CD14-positive monocyte (primary cell): Measurements from ENCODE around the gene NPAS3. TPM values are rescaled to one million over a fixed set of nuclear protein-coding genes. Genes with fewer than 3 reads are reported as not detected.

ENCODE experiments used
- DNase-seq, 3 donors: peaks; one replicate each; pipeline ENCODE4 v3.0.0-alpha.2; 2011 to 2022
- H2AFZ ChIP-seq: 2 replicates; pipeline ENCODE4 v1.6.0; 2012; ENCODE audit warnings: mild to moderate bottlenecking, low read depth, low read length, inconsistent platforms; ENCODE audit not compliant: insufficient read depth, poor library complexity, severe bottlenecking
- H3K27ac ChIP-seq, 2 donors: 1 replicate in 1 of 2; 2 replicates in 1 of 2; pipeline ENCODE4 v1.5.1; 2012 to 2013; ENCODE audit warnings: low read length in 2 of 2, control low read depth in 1 of 2, inconsistent platforms in 1 of 2, low read depth in 1 of 2, mild to moderate bottlenecking in 1 of 2
- H3K27me3 ChIP-seq, 2 donors: one replicate each; pipeline versions ENCODE4 v1.6.0 to v1.6.1; 2011 to 2013; ENCODE audit warnings: low read length in 2 of 2; ENCODE audit not compliant: control insufficient read depth in 2 of 2, insufficient read depth in 2 of 2
- H3K36me3 ChIP-seq, 2 donors: replicated peaks in 1 of 2; 1 replicate in 1 of 2; 2 replicates in 1 of 2; pipeline versions ENCODE4 v1.5.1 to v1.6.1; 2012 to 2013; ENCODE audit warnings: low read length in 2 of 2, control low read depth in 1 of 2, inconsistent platforms in 1 of 2, mild to moderate bottlenecking in 1 of 2; ENCODE audit not compliant: insufficient read depth in 2 of 2, control insufficient read depth in 1 of 2
- H3K4me1 ChIP-seq, 2 donors: 1 replicate in 1 of 2; 2 replicates in 1 of 2; pipeline versions ENCODE4 v1.5.1 to v1.6.1; 2012 to 2013; ENCODE audit warnings: low read length in 2 of 2, control low read depth in 1 of 2, inconsistent platforms in 1 of 2, mild to moderate bottlenecking in 1 of 2, moderate library complexity in 1 of 2; ENCODE audit not compliant: insufficient read depth in 2 of 2, control insufficient read depth in 1 of 2
- H3K4me2 ChIP-seq: replicated peaks from 2 replicates; pipeline ENCODE3; 2012; ENCODE audit warnings: low read length, moderate library complexity, mild to moderate bottlenecking; ENCODE audit not compliant: poor library complexity, severe bottlenecking; ENCODE audit errors: extremely low read depth
- H3K4me3 ChIP-seq, 3 experiments: fragments of 200-600 bp in 1 of 3; sonication (generic) in 1 of 3; replicated peaks in 1 of 3; 1 replicate in 2 of 3; 2 replicates in 1 of 3; pipeline ENCODE4 v1.5.1; 2011 to 2013; ENCODE audit warnings: low read length in 3 of 3, mild to moderate bottlenecking in 3 of 3, control low read depth in 2 of 3, low read depth in 2 of 3, inconsistent platforms in 1 of 3, moderate library complexity in 1 of 3
- H3K79me2 ChIP-seq: 2 replicates; pipeline ENCODE4 v1.6.0; 2012; ENCODE audit warnings: mild to moderate bottlenecking, control low read depth, inconsistent platforms, low read length, moderate library complexity; ENCODE audit not compliant: insufficient read depth
- H3K9ac ChIP-seq: 2 replicates; pipeline ENCODE4 v1.6.0; 2017; ENCODE audit warnings: low read length, mild to moderate bottlenecking; ENCODE audit not compliant: insufficient read depth, poor library complexity, severe bottlenecking
- H3K9me3 ChIP-seq, 2 donors: replicated peaks in 1 of 2; 1 replicate in 1 of 2; 2 replicates in 1 of 2; pipeline versions ENCODE4 v1.5.1 to v1.6.1; 2012 to 2013; ENCODE audit warnings: low read length in 2 of 2, control low read depth in 1 of 2; ENCODE audit not compliant: control insufficient read depth in 1 of 2, insufficient read depth in 1 of 2
- H4K20me1 ChIP-seq: 2 replicates; pipeline ENCODE4 v1.6.0; 2012; ENCODE audit warnings: mild to moderate bottlenecking, low read length, control low read depth, moderate library complexity; ENCODE audit not compliant: insufficient read depth
- H3K27ac Mint-ChIP-seq, 7 donors: one replicate each; pipeline ENCODE4 v1.8.0; 2020; ENCODE audit warnings: mild to moderate bottlenecking in 7 of 7, mixed read lengths in 7 of 7, moderate library complexity in 6 of 7, inconsistent platforms in 2 of 7
- H3K27me3 Mint-ChIP-seq, 3 donors: one replicate each; pipeline ENCODE4 v1.8.0; 2021 to 2022; ENCODE audit warnings: low read depth in 3 of 3, mild to moderate bottlenecking in 3 of 3, mixed read lengths in 3 of 3, moderate library complexity in 3 of 3, inconsistent platforms in 1 of 3
- H3K36me3 Mint-ChIP-seq, 2 donors: one replicate each; pipeline ENCODE4 v1.8.0; 2020; ENCODE audit warnings: mixed read lengths in 2 of 2, inconsistent platforms in 1 of 2, mild to moderate bottlenecking in 1 of 2
- H3K4me1 Mint-ChIP-seq: one replicate; pipeline ENCODE4 v1.8.0; 2020; ENCODE audit warnings: mild to moderate bottlenecking, mixed read lengths
- H3K4me3 Mint-ChIP-seq, 2 donors: one replicate each; pipeline ENCODE4 v1.8.0; 2020; ENCODE audit warnings: mild to moderate bottlenecking in 2 of 2, mixed read lengths in 2 of 2, moderate library complexity in 1 of 2
- H3K9me3 Mint-ChIP-seq, 7 donors: one replicate each; pipeline ENCODE4 v1.8.0; 2020 to 2022; ENCODE audit warnings: mixed read lengths in 7 of 7, mild to moderate bottlenecking in 6 of 7, moderate library complexity in 6 of 7, inconsistent platforms in 2 of 7
- WGBS: methylation state at CpG from one replicate; pipeline ENCODE4 v1.1.5; 2013; ENCODE audit warnings: missing lambda C conversion rate; ENCODE audit not compliant: insufficient coverage; 5-methylcytosine and 5-hydroxymethylcytosine counted together
- intact Hi-C, 2 donors: fragments of 100-400 bp; cut with micrococcal nuclease; formaldehyde crosslinking; loops; one replicate each; pipeline versions ENCODE4 v1.15.0 to v1.15.1; 2023
- polyA plus RNA-seq, 3 donors: library from polyadenylated mRNA; depleted of rRNA in 1 of 3; unstranded in 2 of 3; stranded (reverse) in 1 of 3; fragments of 300-500 nt in 2 of 3; fragments of >200 nt in 1 of 3; fragmentation: Illumina TruSeq in 2 of 3; gene quantifications; 1 replicate in 2 of 3; 2 replicates in 1 of 3; pipeline ENCODE4 v1.2.3, GENCODE V29; 2012 to 2021
- TF ChIP-seq, protein P1 (sequence below): fragments of 200-600 bp; IDR thresholded peaks from one replicate; pipeline ENCODE4 v1.8.0; 2022; ENCODE audit warnings: antibody characterized with exemption, mild to moderate bottlenecking

Gene NPAS3
- polyA plus RNA-seq, 3 donors, result not detected

DNA sequence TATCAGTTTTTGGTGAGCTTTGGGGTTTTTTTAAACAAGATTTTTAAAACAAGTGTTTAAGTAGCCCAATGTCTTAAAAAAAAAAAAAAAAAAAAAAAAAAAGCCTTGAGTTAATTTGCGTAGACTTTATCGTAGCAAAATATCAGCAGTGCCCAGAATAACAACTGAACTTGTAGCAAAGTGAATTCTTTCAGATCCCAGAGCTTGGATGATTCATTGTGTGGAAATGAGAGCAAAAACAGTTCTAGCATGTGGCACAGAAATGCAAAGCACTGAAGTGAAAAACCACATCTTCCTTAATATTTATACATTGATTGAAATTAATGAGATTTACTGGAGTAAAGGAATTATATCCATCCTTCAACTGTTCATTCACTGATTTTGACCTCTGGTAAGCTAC, 754.1 kb downstream of the NPAS3 start:
- no peaks in the 10 kb centered on the region for H3K4me1 Mint-ChIP-seq
- H3K79me2 ChIP-seq, result no peaks in the 10 kb centered on the region
- no peaks in the 10 kb centered on the region for H3K4me1 ChIP-seq
- intact Hi-C loops, result no loop called here
- no peak overlapping the region for H3K27ac ChIP-seq
- TF ChIP-seq, protein P1, sequence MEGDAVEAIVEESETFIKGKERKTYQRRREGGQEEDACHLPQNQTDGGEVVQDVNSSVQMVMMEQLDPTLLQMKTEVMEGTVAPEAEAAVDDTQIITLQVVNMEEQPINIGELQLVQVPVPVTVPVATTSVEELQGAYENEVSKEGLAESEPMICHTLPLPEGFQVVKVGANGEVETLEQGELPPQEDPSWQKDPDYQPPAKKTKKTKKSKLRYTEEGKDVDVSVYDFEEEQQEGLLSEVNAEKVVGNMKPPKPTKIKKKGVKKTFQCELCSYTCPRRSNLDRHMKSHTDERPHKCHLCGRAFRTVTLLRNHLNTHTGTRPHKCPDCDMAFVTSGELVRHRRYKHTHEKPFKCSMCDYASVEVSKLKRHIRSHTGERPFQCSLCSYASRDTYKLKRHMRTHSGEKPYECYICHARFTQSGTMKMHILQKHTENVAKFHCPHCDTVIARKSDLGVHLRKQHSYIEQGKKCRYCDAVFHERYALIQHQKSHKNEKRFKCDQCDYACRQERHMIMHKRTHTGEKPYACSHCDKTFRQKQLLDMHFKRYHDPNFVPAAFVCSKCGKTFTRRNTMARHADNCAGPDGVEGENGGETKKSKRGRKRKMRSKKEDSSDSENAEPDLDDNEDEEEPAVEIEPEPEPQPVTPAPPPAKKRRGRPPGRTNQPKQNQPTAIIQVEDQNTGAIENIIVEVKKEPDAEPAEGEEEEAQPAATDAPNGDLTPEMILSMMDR, result no peak
- no peaks in the 10 kb centered on the region for H3K9me3 Mint-ChIP-seq
- no peak for DNase-seq
- no peaks in the 10 kb centered on the region for H3K27me3 Mint-ChIP-seq
- no peak overlapping the region for H3K4me2 ChIP-seq
- H3K9me3 ChIP-seq, result no peaks in the 10 kb centered on the region
- H4K20me1 ChIP-seq, result no peaks in the 10 kb centered on the region
- WGBS, result no CpG with 5 or more reads among the region's 2 CpGs
- H3K27ac Mint-ChIP-seq, result no peak overlapping the region
- no peaks in the 10 kb centered on the region for H3K36me3 Mint-ChIP-seq
- no peak overlapping the region for H3K9ac ChIP-seq
- H2AFZ ChIP-seq, result no peak overlapping the region
- no peaks in the 10 kb centered on the region for H3K27me3 ChIP-seq
- H3K4me3 Mint-ChIP-seq, result no peak overlapping the region
- no peaks in the 10 kb centered on the region for H3K36me3 ChIP-seq
- H3K4me3 ChIP-seq, result no peak overlapping the region

DNA sequence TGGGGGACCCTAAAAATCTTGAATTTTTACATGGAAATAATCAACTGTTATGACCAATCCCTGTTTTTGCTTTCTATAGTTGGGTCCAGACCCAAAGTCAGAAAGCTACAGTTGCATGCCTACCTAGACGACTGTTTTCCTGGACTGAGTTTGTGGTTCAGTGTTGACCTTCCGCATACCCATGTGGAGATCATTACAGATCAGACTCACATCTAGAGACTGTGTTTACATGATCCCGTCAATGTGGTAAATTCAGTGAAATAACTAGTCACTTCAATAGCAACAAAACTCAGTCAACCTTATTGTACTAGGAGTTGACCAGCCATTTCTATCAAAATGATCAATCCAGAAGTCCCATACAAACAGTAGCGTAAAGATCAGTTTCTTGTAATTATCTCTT, 754.6 kb downstream of the NPAS3 start:
- no peak for DNase-seq
- Histone ChIP-seq H3K79me2 (no peaks in the 10 kb centered on the region), H3K4me3 (no peak overlapping the region), H2AFZ (no peak overlapping the region), H3K9me3 (no peaks in the 10 kb centered on the region), H3K4me1 (no peaks in the 10 kb centered on the region), H3K9ac (no peak overlapping the region), H3K27me3 (no peaks in the 10 kb centered on the region), H3K4me2 (no peak overlapping the region), H4K20me1 (no peaks in the 10 kb centered on the region), H3K36me3 (no peaks in the 10 kb centered on the region), H3K27ac (no peak overlapping the region)
- Mint-ChIP-seq H3K27ac (no peak overlapping the region), H3K9me3 (peaks cover 0 to 2% (median 0%) of the 10 kb centered on the region in 7 donors), H3K27me3 (no peaks in the 10 kb centered on the region), H3K4me1 (no peaks in the 10 kb centered on the region), H3K4me3 (no peak overlapping the region), H3K36me3 (no peaks in the 10 kb centered on the region)
- intact Hi-C loops, result no loop called here
- TF ChIP-seq, protein P1, result no peak
- no CpG with 5 or more reads among the region's 4 CpGs for WGBS
